ENCODE data around the gene BOD1L1.

BOD1L1 gene

GRCh38 chr4:13539619-13540445 lies 87.7 kb downstream of the BOD1L1 start:
- Histone ChIP-seq H3K27ac (no peak overlapping the region), H3K4me3 (peak overlapping the region; percentile 43)
- no peak for DNase-seq (ENCODE audit: low spot score)
- TF ChIP-seq, protein P1, sequence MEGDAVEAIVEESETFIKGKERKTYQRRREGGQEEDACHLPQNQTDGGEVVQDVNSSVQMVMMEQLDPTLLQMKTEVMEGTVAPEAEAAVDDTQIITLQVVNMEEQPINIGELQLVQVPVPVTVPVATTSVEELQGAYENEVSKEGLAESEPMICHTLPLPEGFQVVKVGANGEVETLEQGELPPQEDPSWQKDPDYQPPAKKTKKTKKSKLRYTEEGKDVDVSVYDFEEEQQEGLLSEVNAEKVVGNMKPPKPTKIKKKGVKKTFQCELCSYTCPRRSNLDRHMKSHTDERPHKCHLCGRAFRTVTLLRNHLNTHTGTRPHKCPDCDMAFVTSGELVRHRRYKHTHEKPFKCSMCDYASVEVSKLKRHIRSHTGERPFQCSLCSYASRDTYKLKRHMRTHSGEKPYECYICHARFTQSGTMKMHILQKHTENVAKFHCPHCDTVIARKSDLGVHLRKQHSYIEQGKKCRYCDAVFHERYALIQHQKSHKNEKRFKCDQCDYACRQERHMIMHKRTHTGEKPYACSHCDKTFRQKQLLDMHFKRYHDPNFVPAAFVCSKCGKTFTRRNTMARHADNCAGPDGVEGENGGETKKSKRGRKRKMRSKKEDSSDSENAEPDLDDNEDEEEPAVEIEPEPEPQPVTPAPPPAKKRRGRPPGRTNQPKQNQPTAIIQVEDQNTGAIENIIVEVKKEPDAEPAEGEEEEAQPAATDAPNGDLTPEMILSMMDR (IDR thresholded peaks at IDR 0.05), result no peak

DNA sequence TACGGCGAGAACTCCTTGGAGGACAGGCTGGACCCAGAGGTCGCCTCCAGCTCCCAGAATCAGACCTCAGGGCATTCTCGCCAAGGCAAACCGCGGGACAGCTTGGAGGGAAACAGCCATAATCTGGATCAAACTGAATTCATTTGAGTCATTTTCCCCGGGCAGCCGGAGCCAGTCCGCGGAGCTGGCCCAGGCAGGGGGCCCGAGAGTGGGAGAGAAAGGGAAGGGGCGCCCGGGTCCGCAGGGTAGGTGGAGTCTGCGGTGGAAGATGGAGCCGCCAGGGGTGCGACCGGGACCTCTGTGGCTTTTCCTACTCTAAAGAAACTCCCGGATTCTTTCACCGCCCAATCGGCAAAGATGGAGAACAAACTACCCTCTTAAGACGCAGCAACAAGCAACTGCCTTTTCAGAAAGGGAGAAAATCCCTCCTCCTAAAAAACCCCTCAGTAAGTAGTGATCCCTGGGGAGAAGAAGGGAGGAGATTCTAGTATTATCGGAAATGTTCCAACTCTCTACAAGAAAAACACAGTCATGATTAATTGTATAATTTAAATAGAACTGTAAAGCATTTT lies 88.4 kb downstream of the BOD1L1 start:
- peak overlapping the region; percentile 26 for H3K4me3 ChIP-seq
- TF ChIP-seq, protein P1 (IDR thresholded peaks at IDR 0.05), result no peak
- H3K27ac ChIP-seq, result no peak overlapping the region
- no peak for DNase-seq (ENCODE audit: low spot score)

- H3K4me3 ChIP-seq, result no peak overlapping the region
- no peak for DNase-seq (ENCODE audit: low spot score)
- no peak overlapping the region for H3K27ac ChIP-seq
- TF ChIP-seq, protein P1 (IDR thresholded peaks at IDR 0.05), result no peak
Measured at GRCh38 chr4:13538427-13538973, 89.0 kb downstream of the BOD1L1 start.

- no peak for DNase-seq (ENCODE audit: low spot score)
- Histone ChIP-seq H3K4me3 (no peak overlapping the region), H3K27ac (no peak overlapping the region)
- TF ChIP-seq, protein P1 (IDR thresholded peaks at IDR 0.05), result no peak
Measured at GRCh38 chr4:13537832-13538177, 89.7 kb downstream of the BOD1L1 start.

DNA sequence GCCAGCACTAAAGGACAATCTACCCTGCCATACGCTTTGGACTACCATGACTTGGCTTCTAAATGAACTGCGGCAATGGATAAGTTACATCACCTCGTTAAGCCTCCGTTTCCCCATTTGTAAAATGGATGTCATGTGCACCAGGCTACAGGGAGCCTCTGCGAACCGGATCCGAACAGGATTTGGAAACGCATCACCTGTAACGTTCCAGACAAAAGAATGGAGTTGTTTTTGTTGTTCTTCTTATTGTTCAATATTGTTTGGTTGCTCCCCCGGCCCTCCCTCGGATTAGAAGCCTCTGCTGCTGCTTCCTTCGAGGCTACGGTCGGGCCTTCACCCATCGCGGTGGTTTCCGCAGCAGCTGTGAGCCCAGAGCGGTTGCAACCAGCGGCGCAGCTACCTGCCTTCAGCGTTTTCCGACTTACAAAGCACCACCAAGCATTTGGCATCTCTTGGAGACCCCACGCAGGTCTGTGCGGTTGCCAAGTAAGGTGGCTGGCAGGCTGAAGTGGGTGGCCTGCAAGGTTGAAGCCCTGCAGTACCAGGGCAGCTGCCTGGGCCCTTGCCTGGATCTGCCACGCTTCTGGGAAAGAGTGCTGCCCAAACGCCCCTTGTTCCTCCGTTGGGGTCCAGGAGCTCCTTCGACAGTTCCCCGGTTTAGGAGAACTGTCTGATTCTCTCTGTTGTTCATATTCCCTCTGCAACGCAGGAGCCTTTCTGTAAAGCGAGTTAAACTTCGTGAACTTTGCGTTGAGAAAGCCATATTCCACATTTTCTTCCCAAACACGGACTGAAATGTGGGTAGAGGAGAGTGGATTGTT lies 90.3 kb downstream of the BOD1L1 start:
- H3K4me3 ChIP-seq, result no peak overlapping the region
- TF ChIP-seq, protein P1 (IDR thresholded peaks at IDR 0.05), result no peak
- no peak overlapping the region for H3K27ac ChIP-seq
- DNase-seq (ENCODE audit: low spot score), result no peak

DNA sequence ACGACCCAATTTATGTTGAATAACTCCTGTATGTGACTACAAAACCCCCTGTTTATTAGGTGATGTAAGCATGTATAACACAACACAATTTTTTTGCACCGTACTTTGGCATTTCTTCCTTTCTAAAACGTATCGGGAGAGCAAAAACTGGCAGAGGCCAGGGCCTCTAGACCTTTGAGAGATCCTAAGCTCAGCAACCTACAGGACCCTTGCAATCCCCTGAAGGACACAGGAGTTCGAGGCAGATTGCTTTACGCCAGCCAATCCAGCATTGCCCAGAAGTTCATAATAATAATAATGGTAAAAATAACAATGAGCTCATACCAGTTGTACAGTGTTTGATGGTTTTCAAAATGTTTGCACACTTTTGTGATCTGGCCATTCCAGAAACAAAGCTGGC lies 90.9 kb downstream of the BOD1L1 start:
- TF ChIP-seq, protein P1 (IDR thresholded peaks at IDR 0.05), result no peak
- no peak for DNase-seq (ENCODE audit: low spot score)
- no peak overlapping the region for H3K27ac ChIP-seq
- H3K4me3 ChIP-seq, result no peak overlapping the region
